IMR-90 (cell line): ENCODE measurements around the gene PIK3R4. TPM values are rescaled to one million over a fixed set of nuclear protein-coding genes. Genes with fewer than 3 reads are reported as not detected.

Source experiments
- ATAC-seq: fragments of 200-7000 bp; cut with Tn5 transposase; 2 replicates; pipeline ENCODE4 v1.9.1; 2020; ENCODE audit warnings: low read depth, mild to moderate bottlenecking, moderate library complexity
- BruUV-seq: library from RNA; stranded (reverse); fragments of 400-500 nt; replicated peaks from 2 replicates; lab custom pipeline; 2021; lab: Mats Ljungman, UMichigan
- CTCF ChIA-PET: fragments of 300-600 bp; formaldehyde crosslinking; extraction: SDS; loops from one replicate; lab custom pipeline; 2021; ENCODE audit warnings: antibody characterized with exemption; lab: Yijun Ruan, JAX
- POLR2A ChIA-PET: fragments of 300-600 bp; sonication (Branson Sonifier 250); formaldehyde crosslinking; loops from one replicate; lab custom pipeline; 2022; ENCODE audit warnings: antibody characterized with exemption; ENCODE audit not compliant: unreplicated experiment; lab: Charles Lee
- DNase-seq: peaks from one replicate; pipeline ENCODE4 v3.0.0; 2013
- H2AFZ ChIP-seq: replicated peaks from 2 replicates; pipeline ENCODE3; 2013; ENCODE audit warnings: low read length, mild to moderate bottlenecking; ENCODE audit not compliant: poor library complexity
- H2AK5ac ChIP-seq: 2 replicates; pipeline ENCODE4 v1.6.1; 2013; ENCODE audit warnings: low read depth, low read length, inconsistent platforms
- H2AK9ac ChIP-seq: replicated peaks from 2 replicates; pipeline ENCODE3; 2013; ENCODE audit warnings: mild to moderate bottlenecking, low read depth, low read length, moderate library complexity; ENCODE audit not compliant: poor library complexity
- H2BK120ac ChIP-seq: 2 replicates; pipeline ENCODE4 v1.6.1; 2013; ENCODE audit warnings: low read depth, low read length, inconsistent platforms
- H2BK15ac ChIP-seq: 3 replicates; pipeline ENCODE4 v1.6.1; 2013; ENCODE audit warnings: low read depth, low read length, inconsistent platforms
- H2BK20ac ChIP-seq: 2 replicates; pipeline ENCODE4 v1.6.1; 2013; ENCODE audit warnings: low read depth, mild to moderate bottlenecking, inconsistent platforms, low read length, moderate library complexity
- H2BK5ac ChIP-seq: 2 replicates; pipeline ENCODE4 v1.6.1; 2013; ENCODE audit warnings: mild to moderate bottlenecking, low read depth, low read length, inconsistent platforms; ENCODE audit not compliant: poor library complexity, severe bottlenecking
- H3K14ac ChIP-seq: replicated peaks from 2 replicates; pipeline ENCODE4 v1.6.1; 2013; ENCODE audit warnings: low read depth, low read length, inconsistent platforms
- H3K18ac ChIP-seq: 2 replicates; pipeline ENCODE4 v1.6.1; 2013; ENCODE audit warnings: low read depth, low read length, control low read depth
- H3K23ac ChIP-seq: 2 replicates; pipeline ENCODE4 v1.6.1; 2013; ENCODE audit warnings: low read depth, low read length, inconsistent platforms
- H3K27ac ChIP-seq: 2 replicates; pipeline ENCODE4 v1.5.1; 2013; ENCODE audit warnings: mild to moderate bottlenecking, control low read depth, low read length; ENCODE audit not compliant: insufficient read depth
- H3K27me3 ChIP-seq: 2 replicates; pipeline ENCODE4 v1.6.1; 2013; ENCODE audit warnings: low read length; ENCODE audit not compliant: control insufficient read depth, insufficient read depth
- H3K36me3 ChIP-seq: 2 replicates; pipeline ENCODE4 v1.6.1; 2013; ENCODE audit warnings: low read length, mixed read lengths; ENCODE audit not compliant: control insufficient read depth, insufficient read depth
- H3K4ac ChIP-seq: 2 replicates; pipeline ENCODE4 v1.6.1; 2013; ENCODE audit warnings: low read depth, low read length, inconsistent platforms
- H3K4me1 ChIP-seq: 2 replicates; pipeline ENCODE4 v1.6.1; 2013; ENCODE audit warnings: low read length, mixed read lengths; ENCODE audit not compliant: control insufficient read depth, insufficient read depth
- H3K4me2 ChIP-seq: 2 replicates; pipeline ENCODE4 v1.6.1; 2013; ENCODE audit warnings: low read depth, mild to moderate bottlenecking, control low read depth, low read length, moderate library complexity
- H3K4me3 ChIP-seq: 2 replicates; pipeline ENCODE4 v1.5.1; 2013; ENCODE audit warnings: low read depth, mild to moderate bottlenecking, control low read depth, low read length, moderate library complexity; ENCODE audit not compliant: insufficient read depth
- H3K56ac ChIP-seq: 2 replicates; pipeline ENCODE4 v1.6.1; 2013; ENCODE audit warnings: low read length, inconsistent platforms; ENCODE audit not compliant: insufficient read depth; ENCODE audit errors: extremely low read depth
- H3K79me1 ChIP-seq, 2 experiments: 2 replicates each; pipeline ENCODE4 v1.6.1; 2013; ENCODE audit warnings: low read length in 2 of 2, inconsistent platforms in 1 of 2, low read depth in 1 of 2
- H3K9ac ChIP-seq: 2 replicates; pipeline ENCODE4 v1.6.1; 2013; ENCODE audit warnings: low read depth, low read length, control low read depth
- H3K9me1 ChIP-seq: 2 replicates; pipeline ENCODE4 v1.6.1; 2013; ENCODE audit warnings: low read length, inconsistent platforms; ENCODE audit not compliant: insufficient read depth
- H3K9me3 ChIP-seq: 2 replicates; pipeline ENCODE4 v1.6.1; 2013; ENCODE audit warnings: low read length; ENCODE audit not compliant: control insufficient read depth, insufficient read depth
- H4K20me1 ChIP-seq: 2 replicates; pipeline ENCODE4 v1.6.1; 2013; ENCODE audit warnings: low read length, inconsistent platforms; ENCODE audit not compliant: insufficient read depth
- H4K5ac ChIP-seq: 2 replicates; pipeline ENCODE4 v1.6.1; 2013; ENCODE audit warnings: mild to moderate bottlenecking, low read depth, low read length, control low read depth
- H4K8ac ChIP-seq, 2 experiments: 2 replicates each; pipeline ENCODE4 v1.6.1; 2013; ENCODE audit warnings: low read depth in 2 of 2, low read length in 2 of 2, control low read depth in 1 of 2, inconsistent platforms in 1 of 2
- H4K91ac ChIP-seq: 2 replicates; pipeline ENCODE4 v1.6.1; 2013; ENCODE audit warnings: low read depth, low read length, inconsistent platforms; ENCODE audit not compliant: insufficient read depth
- CEBPB ChIP-seq: IDR thresholded peaks from 2 replicates; pipeline ENCODE4 v1.6.1; 2012; ENCODE audit warnings: low read depth, low read length, improper control_type of control experiment
- CHD1 ChIP-seq: IDR thresholded peaks from 2 replicates; pipeline ENCODE4 v1.6.1; 2012; ENCODE audit warnings: low read depth, low read length, improper control_type of control experiment
- CTCF ChIP-seq: conservative IDR thresholded peaks from 2 replicates; pipeline ENCODE4 v1.5.1; 2012; ENCODE audit warnings: mild to moderate bottlenecking, low read depth, low read length, improper control_type of control experiment
- MAFK ChIP-seq: IDR thresholded peaks from 2 replicates; pipeline ENCODE4 v1.6.1; 2012; ENCODE audit warnings: low read depth, low read length, improper control_type of control experiment
- MXI1 ChIP-seq: IDR thresholded peaks from 2 replicates; pipeline ENCODE4 v1.6.1; 2012; ENCODE audit warnings: low read depth, mild to moderate bottlenecking, low read length, moderate library complexity, borderline replicate concordance
- NFE2L2 ChIP-seq: fragments of 150-350 bp; IDR thresholded peaks from 2 replicates; pipeline ENCODE4 v1.6.1; 2016; ENCODE audit warnings: low read depth, mild to moderate bottlenecking, low read length
- RAD21 ChIP-seq: IDR thresholded peaks from 2 replicates; pipeline ENCODE4 v1.6.1; 2012; ENCODE audit warnings: low read length, improper control_type of control experiment
- RCOR1 ChIP-seq: IDR thresholded peaks from 2 replicates; pipeline ENCODE4 v1.6.1; 2012; ENCODE audit warnings: mild to moderate bottlenecking, low read length, improper control_type of control experiment; ENCODE audit not compliant: insufficient replicate concordance
- RFX5 ChIP-seq: IDR thresholded peaks from 2 replicates; pipeline ENCODE4 v1.8.0; 2012; ENCODE audit warnings: low read depth, mild to moderate bottlenecking, low read length, moderate library complexity
- SMC3 ChIP-seq: fragments of 150-350 bp; IDR thresholded peaks from 2 replicates; pipeline ENCODE4 v1.6.1; 2016; ENCODE audit warnings: low read depth, mild to moderate bottlenecking, antibody characterized with exemption, low read length, moderate library complexity
- USF2 ChIP-seq: fragments of 150-350 bp; IDR thresholded peaks from 2 replicates; pipeline ENCODE4 v1.6.1; 2017; ENCODE audit warnings: mild to moderate bottlenecking, antibody characterized with exemption, low read length, low read depth
- WGBS, 2 experiments: methylation state at CpG; one replicate each; pipeline versions ENCODE4 v1.1.5 to v1.1.7; 2013; ENCODE audit warnings: missing lambda C conversion rate in 2 of 2; ENCODE audit not compliant: insufficient read length in 1 of 2; ENCODE audit errors: extremely low coverage in 2 of 2; 5-methylcytosine and 5-hydroxymethylcytosine counted together
- dilution Hi-C: fragments of 300-500 bp; cut with HindIII; formaldehyde crosslinking; loops from one replicate; pipeline ENCODE4 v1.14.3; 2018; ENCODE audit warnings: low sequenced_read_pairs; ENCODE audit not compliant: unreplicated experiment
- in situ Hi-C: fragments of 300-500 bp; cut with MboI; formaldehyde crosslinking; loops from 3 replicates; pipeline ENCODE4 v1.14.3; 2019; ENCODE audit warnings: low sequenced_read_pairs, inconsistent platforms, mixed read lengths
- intact Hi-C: fragments of 100-400 bp; cut with micrococcal nuclease; formaldehyde crosslinking; loops from 2 replicates; pipeline ENCODE4 v1.10.0; 2022
- polyA plus RNA-seq, 3 experiments: library from polyadenylated mRNA; depleted of rRNA; stranded (reverse); fragments of >200 nt; gene quantifications; 2 replicates each; pipeline ENCODE4 v1.2.3, GENCODE V29; 2012; ENCODE audit warnings: low replicate concordance in 1 of 3
- total RNA-seq: library from RNA; depleted of rRNA; stranded (reverse); fragments of >200 nt; gene quantifications from 2 replicates; pipeline ENCODE4 v1.2.3, GENCODE V29; 2012

PIK3R4 gene
- total and polyA plus RNA-seq, 2 of the 4 experiments (the other 2 are of a cell fraction): 19.7 to 27.2 TPM

GRCh38 chr3:130732501-130732900 is 14.1 kb downstream of the PIK3R4 start:
- no peak overlapping the region for H4K91ac ChIP-seq
- 0 out of 2 replicates have a peak, but pooled peaks cover 2% of the 10 kb centered on the region for H3K9me1 ChIP-seq
- BruUV-seq: no TSS peak
- no peak overlapping the region for H3K9ac ChIP-seq
- TF ChIP-seq RFX5 (no peak), CEBPB (no peak), CHD1 (no peak), RCOR1 (no peak), RAD21 (no peak), MAFK (no peak), USF2 (no peak), NFE2L2 (no peak), SMC3 (no peak), CTCF (no peak), MXI1 (no peak)
- no peak overlapping the region for H2BK120ac ChIP-seq
- no peak for DNase-seq
- H3K56ac ChIP-seq: no peak overlapping the region
- dilution Hi-C loops (no loop called here), intact Hi-C loops (no loop called here), in situ Hi-C loops (loop anchor here (25.0 kb wide), 2 partner anchors 255 to 755 kb away; no protein-coding TSS in a partner anchor)
- no CpG with 5 or more reads among the region's 2 CpGs for WGBS, 2 experiments
- no peak overlapping the region for H2AK5ac ChIP-seq
- H4K8ac ChIP-seq: no peak overlapping the region
- no peaks in the 10 kb centered on the region for H3K9me3 ChIP-seq
- H2AFZ ChIP-seq: no peak overlapping the region
- no peak overlapping the region for H3K4me3 ChIP-seq
- peaks cover 5% of the 10 kb centered on the region for H3K36me3 ChIP-seq
- H2AK9ac ChIP-seq: no peak overlapping the region
- H3K14ac ChIP-seq: no peak overlapping the region
- H2BK15ac ChIP-seq: no peak overlapping the region
- H3K79me1 ChIP-seq: peaks cover 6% of the 10 kb centered on the region in 2 experiments; a peak in 3 of 4 replicates
- H3K27me3 ChIP-seq: no peaks in the 10 kb centered on the region
- no peak overlapping the region for H3K4me2 ChIP-seq
- no peak overlapping the region for H2BK20ac ChIP-seq
- H3K23ac ChIP-seq: no peak overlapping the region
- no peak overlapping the region for H3K18ac ChIP-seq
- no peaks in the 10 kb centered on the region for H3K4me1 ChIP-seq
- POLR2A ChIA-PET: no interaction called here
- no peak overlapping the region for H3K27ac ChIP-seq
- ATAC-seq: no peak
- no peak overlapping the region for H2BK5ac ChIP-seq
- no peak overlapping the region for H3K4ac ChIP-seq
- H4K5ac ChIP-seq: no peak overlapping the region
- CTCF ChIA-PET: no interaction called here
- H4K20me1 ChIP-seq: no peaks in the 10 kb centered on the region
